MM.1S (cell line): ENCODE data around the gene SPEF2.

Experiments
- DNase-seq: peaks from one replicate; pipeline ENCODE4 v3.0.0-alpha.2; 2015
- H2AFZ ChIP-seq: fragments of 300-600 bp; sonication (generic); 2 replicates; pipeline ENCODE4 v1.6.0; 2016; ENCODE audit warnings: antibody characterized with exemption, low read length
- H3F3A ChIP-seq: fragments of 300-600 bp; sonication (generic); 2 replicates; pipeline ENCODE4 v1.6.1; 2016; ENCODE audit warnings: mild to moderate bottlenecking, antibody characterized with exemption, low read length, moderate library complexity, mixed read lengths; ENCODE audit not compliant: insufficient read depth
- H3K27ac ChIP-seq: fragments of 300-600 bp; sonication (generic); 2 replicates; pipeline ENCODE4 v1.5.1; 2016; ENCODE audit warnings: mild to moderate bottlenecking, low read length
- H3K27me3 ChIP-seq: fragments of 300-600 bp; sonication (generic); replicated peaks from 2 replicates; pipeline ENCODE4 v1.6.0; 2016; ENCODE audit warnings: low read length; ENCODE audit not compliant: insufficient read depth
- H3K36me3 ChIP-seq: fragments of 300-600 bp; sonication (generic); replicated peaks from 2 replicates; pipeline ENCODE4 v1.6.1; 2016; ENCODE audit warnings: mild to moderate bottlenecking, low read length, mixed read lengths; ENCODE audit not compliant: insufficient read depth
- H3K4me1 ChIP-seq: fragments of 300-600 bp; sonication (generic); 2 replicates; pipeline ENCODE4 v1.6.1; 2016; ENCODE audit warnings: low read length, mixed read lengths
- H3K4me2 ChIP-seq: fragments of 300-600 bp; sonication (generic); 2 replicates; pipeline ENCODE4 v1.6.0; 2016; ENCODE audit warnings: low read depth, low read length
- H3K4me3 ChIP-seq: fragments of 300-600 bp; sonication (generic); 2 replicates; pipeline ENCODE4 v1.5.1; 2016; ENCODE audit warnings: low read length, mixed read lengths
- H3K79me2 ChIP-seq: fragments of 300-600 bp; sonication (generic); 2 replicates; pipeline ENCODE4 v1.6.1; 2016; ENCODE audit warnings: mixed run types, low read length, mixed read lengths
- H3K9ac ChIP-seq: fragments of 300-600 bp; sonication (generic); 2 replicates; pipeline ENCODE4 v1.6.1; 2016; ENCODE audit warnings: low read length, mixed read lengths
- H3K9me2 ChIP-seq: fragments of 300-600 bp; sonication (generic); replicated peaks from 2 replicates; pipeline ENCODE4 v1.6.1; 2016; ENCODE audit warnings: mild to moderate bottlenecking, low read length, mixed read lengths; ENCODE audit not compliant: insufficient read depth
- H3K9me3 ChIP-seq: fragments of 300-600 bp; sonication (generic); replicated peaks from 2 replicates; pipeline ENCODE4 v1.6.1; 2016; ENCODE audit warnings: mild to moderate bottlenecking, low read length, mixed read lengths; ENCODE audit not compliant: insufficient read depth
- H4K20me1 ChIP-seq: fragments of 300-600 bp; sonication (generic); 2 replicates; pipeline ENCODE4 v1.6.1; 2016; ENCODE audit warnings: mild to moderate bottlenecking, low read length, moderate library complexity, mixed read lengths; ENCODE audit not compliant: insufficient read depth
- EZH2 ChIP-seq: fragments of 300-600 bp; sonication (generic); optimal IDR thresholded peaks from 2 replicates; pipeline ENCODE3; 2017; ENCODE audit warnings: low read depth, mild to moderate bottlenecking, antibody characterized with exemption, low read length, mixed read lengths
- EZH2phosphoT487 ChIP-seq: fragments of 300-600 bp; sonication (generic); IDR thresholded peaks from 2 replicates; pipeline ENCODE4 v1.6.1; 2018; ENCODE audit warnings: antibody characterized with exemption, low read length
- TF ChIP-seq, protein P1 (sequence below): fragments of 300-600 bp; sonication (generic); IDR thresholded peaks from 2 replicates; pipeline ENCODE4 v1.5.1; 2016; ENCODE audit warnings: antibody characterized with exemption, low read length, mixed read lengths

Gene SPEF2

DNA sequence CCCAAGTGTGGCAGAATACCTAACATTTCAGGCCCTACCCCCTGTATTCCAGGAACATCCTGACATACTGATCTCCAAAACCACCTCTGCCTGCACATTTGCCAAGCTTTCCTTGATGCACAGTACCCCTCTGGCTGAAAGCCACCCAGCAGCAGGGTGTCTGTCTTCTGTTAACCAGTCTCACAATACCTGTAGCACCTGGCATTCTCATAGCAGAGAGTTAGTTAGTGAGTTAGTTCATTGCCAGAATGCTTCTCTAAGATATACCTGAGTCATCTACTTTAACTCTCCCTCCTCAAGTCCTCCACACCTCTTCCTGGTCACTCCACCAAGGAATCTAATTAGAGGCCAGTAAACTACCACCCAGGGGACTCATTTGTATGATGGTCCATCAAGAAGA, 192.9 kb downstream of the SPEF2 start:
- H2AFZ ChIP-seq: no peak overlapping the region
- H3K4me2 ChIP-seq: no peak overlapping the region
- H3K36me3 ChIP-seq: no peaks in the 10 kb centered on the region
- no peak overlapping the region for H3K27ac ChIP-seq
- no peaks in the 10 kb centered on the region for H3K4me1 ChIP-seq
- H3K4me3 ChIP-seq: no peak overlapping the region
- no peaks in the 10 kb centered on the region for H3K79me2 ChIP-seq
- no peaks in the 10 kb centered on the region for H3K9me2 ChIP-seq
- H3F3A ChIP-seq: no peaks in the 10 kb centered on the region
- H3K9me3 ChIP-seq: no peaks in the 10 kb centered on the region; the same call in 1 of the 2 replicates
- TF ChIP-seq EZH2phosphoT487 (no peak), EZH2 (no peak)
- TF ChIP-seq, protein P1, sequence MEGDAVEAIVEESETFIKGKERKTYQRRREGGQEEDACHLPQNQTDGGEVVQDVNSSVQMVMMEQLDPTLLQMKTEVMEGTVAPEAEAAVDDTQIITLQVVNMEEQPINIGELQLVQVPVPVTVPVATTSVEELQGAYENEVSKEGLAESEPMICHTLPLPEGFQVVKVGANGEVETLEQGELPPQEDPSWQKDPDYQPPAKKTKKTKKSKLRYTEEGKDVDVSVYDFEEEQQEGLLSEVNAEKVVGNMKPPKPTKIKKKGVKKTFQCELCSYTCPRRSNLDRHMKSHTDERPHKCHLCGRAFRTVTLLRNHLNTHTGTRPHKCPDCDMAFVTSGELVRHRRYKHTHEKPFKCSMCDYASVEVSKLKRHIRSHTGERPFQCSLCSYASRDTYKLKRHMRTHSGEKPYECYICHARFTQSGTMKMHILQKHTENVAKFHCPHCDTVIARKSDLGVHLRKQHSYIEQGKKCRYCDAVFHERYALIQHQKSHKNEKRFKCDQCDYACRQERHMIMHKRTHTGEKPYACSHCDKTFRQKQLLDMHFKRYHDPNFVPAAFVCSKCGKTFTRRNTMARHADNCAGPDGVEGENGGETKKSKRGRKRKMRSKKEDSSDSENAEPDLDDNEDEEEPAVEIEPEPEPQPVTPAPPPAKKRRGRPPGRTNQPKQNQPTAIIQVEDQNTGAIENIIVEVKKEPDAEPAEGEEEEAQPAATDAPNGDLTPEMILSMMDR: no peak
- H3K27me3 ChIP-seq: no peaks in the 10 kb centered on the region
- DNase-seq: no peak
- H4K20me1 ChIP-seq: no peaks in the 10 kb centered on the region
- no peak overlapping the region for H3K9ac ChIP-seq

DNA sequence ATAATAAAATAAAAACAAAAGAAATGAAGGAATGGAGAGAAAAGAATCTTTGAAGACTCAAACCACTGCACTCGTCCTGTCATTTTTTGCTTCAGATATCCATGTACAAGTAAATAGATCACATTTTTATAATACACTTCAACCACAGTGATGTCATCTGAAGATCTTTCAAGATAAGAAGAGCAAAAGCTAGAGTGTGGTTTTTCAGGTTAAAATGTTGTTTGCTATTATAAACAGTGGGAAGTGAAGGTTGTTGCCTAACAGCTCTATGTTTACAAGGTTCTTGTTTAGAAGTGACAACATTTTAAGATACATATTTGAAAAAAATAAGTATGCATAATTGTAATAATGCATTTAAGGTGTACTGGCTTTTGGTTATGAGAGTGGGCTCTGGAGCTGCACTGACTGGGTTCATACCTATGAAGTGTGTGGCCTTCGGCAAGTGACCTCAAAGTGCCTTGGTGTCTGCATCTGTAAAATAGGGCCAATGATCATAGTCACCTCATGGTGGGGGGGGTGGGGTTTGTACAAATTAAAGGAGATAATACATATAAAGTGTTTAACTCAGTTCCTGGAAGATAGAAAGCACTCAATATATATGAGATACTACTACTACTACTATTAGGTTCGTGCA, 193.6 kb downstream of the SPEF2 start:
- Histone ChIP-seq H3K9me3 (no peaks in the 10 kb centered on the region; the same call in 1 of the 2 replicates), H3K9me2 (no peaks in the 10 kb centered on the region), H3K4me2 (no peak overlapping the region), H4K20me1 (no peaks in the 10 kb centered on the region), H3K27me3 (no peaks in the 10 kb centered on the region), H2AFZ (no peak overlapping the region), H3K27ac (no peak overlapping the region), H3K36me3 (no peaks in the 10 kb centered on the region), H3F3A (no peaks in the 10 kb centered on the region), H3K79me2 (no peaks in the 10 kb centered on the region), H3K4me3 (no peak overlapping the region), H3K4me1 (no peaks in the 10 kb centered on the region), H3K9ac (no peak overlapping the region)
- TF ChIP-seq EZH2 (no peak), EZH2phosphoT487 (no peak)
- TF ChIP-seq, protein P1: no peak
- DNase-seq: no peak

DNA sequence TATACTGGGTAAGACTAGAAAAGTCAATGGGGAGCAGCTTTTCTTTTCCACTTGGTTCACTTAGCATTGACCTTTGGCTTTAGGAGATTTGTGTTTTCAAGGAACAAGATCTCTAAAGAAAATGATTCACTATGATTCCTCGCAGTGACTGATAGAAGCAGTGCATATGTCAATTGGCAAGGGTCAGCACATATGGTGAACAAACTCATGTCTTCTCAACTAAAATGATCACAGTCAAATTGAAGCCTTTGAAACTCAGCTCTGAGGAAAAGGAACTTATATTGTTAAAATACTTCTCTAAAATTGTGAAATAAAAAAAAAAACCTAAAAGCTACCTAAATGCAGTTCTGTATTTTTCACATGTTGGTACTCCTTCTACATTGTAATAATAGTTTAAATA, 195.9 kb downstream of the SPEF2 start:
- no peak overlapping the region for H3K27ac ChIP-seq
- H2AFZ ChIP-seq: no peak overlapping the region
- no peaks in the 10 kb centered on the region for H3K9me2 ChIP-seq
- H3K36me3 ChIP-seq: no peaks in the 10 kb centered on the region
- H3F3A ChIP-seq: no peaks in the 10 kb centered on the region
- TF ChIP-seq EZH2phosphoT487 (no peak), EZH2 (no peak)
- TF ChIP-seq, protein P1: no peak
- H3K9me3 ChIP-seq: no peaks in the 10 kb centered on the region; the same call in 1 of the 2 replicates
- H3K27me3 ChIP-seq: no peaks in the 10 kb centered on the region
- no peak overlapping the region for H3K9ac ChIP-seq
- no peaks in the 10 kb centered on the region for H4K20me1 ChIP-seq
- no peak overlapping the region for H3K4me3 ChIP-seq
- no peak for DNase-seq
- H3K4me2 ChIP-seq: no peak overlapping the region
- no peaks in the 10 kb centered on the region for H3K4me1 ChIP-seq
- H3K79me2 ChIP-seq: no peaks in the 10 kb centered on the region
